Activated naive CD4-positive, alpha-beta T cell treated with Interleukin-2 at 50 U/mL for 16 hours (primary cell): ENCODE data around the gene AKNA.

ENCODE experiments used
- DNase-seq: peaks from one replicate; pipeline ENCODE4 v3.0.0-alpha.2; 2020

Gene AKNA

GRCh38 chr9:114387680-114388356, at the start of gene AKNA:
AKNA (minus strand) TSS chr9:114387982; CDS start chr9:114381333, 6,649 bp downstream.
- DNase-seq, result peak; percentile 87

- no peak for DNase-seq
Observed at GRCh38 chr9:114437401-114437893, 49.7 kb upstream of the AKNA start.

- DNase-seq, result no peak
Observed at GRCh38 chr9:114434878-114435311, 47.1 kb upstream of the AKNA start.

- no peak for DNase-seq
Observed at GRCh38 chr9:114433720-114434255, 46.0 kb upstream of the AKNA start.

- no peak for DNase-seq
Observed at GRCh38 chr9:114433086-114433485, 45.3 kb upstream of the AKNA start.

- no peak for DNase-seq
Observed at GRCh38 chr9:114432323-114433067, 44.7 kb upstream of the AKNA start.

GRCh38 chr9:114431770-114432169, 44.0 kb upstream of the AKNA start:
- no peak for DNase-seq

- no peak for DNase-seq
Observed at GRCh38 chr9:114431003-114431402, 43.2 kb upstream of the AKNA start.

- no peak for DNase-seq
Observed at GRCh38 chr9:114430457-114430856, 42.7 kb upstream of the AKNA start.

- no peak for DNase-seq
Observed at GRCh38 chr9:114429488-114429887, 41.7 kb upstream of the AKNA start.

GRCh38 chr9:114428466-114428865, 40.7 kb upstream of the AKNA start:
- no peak for DNase-seq

GRCh38 chr9:114427644-114428043, 39.9 kb upstream of the AKNA start:
- no peak for DNase-seq

- DNase-seq, result no peak
Observed at GRCh38 chr9:114426046-114426948, 38.5 kb upstream of the AKNA start.

GRCh38 chr9:114425126-114425525, 37.3 kb upstream of the AKNA start:
- no peak for DNase-seq

- DNase-seq, result no peak
Observed at GRCh38 chr9:114424126-114424525, 36.3 kb upstream of the AKNA start.

GRCh38 chr9:114423181-114423580, 35.4 kb upstream of the AKNA start:
- no peak for DNase-seq

- DNase-seq, result no peak
Observed at GRCh38 chr9:114421147-114421546, 33.4 kb upstream of the AKNA start.

- DNase-seq, result no peak
Observed at GRCh38 chr9:114419796-114420195, 32.0 kb upstream of the AKNA start.

- no peak for DNase-seq
Observed at GRCh38 chr9:114418053-114418452, 30.3 kb upstream of the AKNA start.

GRCh38 chr9:114417511-114417910, 29.7 kb upstream of the AKNA start:
- no peak for DNase-seq

- DNase-seq, result no peak
Observed at GRCh38 chr9:114416906-114417305, 29.1 kb upstream of the AKNA start.

- no peak for DNase-seq
Observed at GRCh38 chr9:114416290-114416689, 28.5 kb upstream of the AKNA start.

GRCh38 chr9:114414346-114414745, 26.6 kb upstream of the AKNA start:
- DNase-seq, result no peak
